Activated T-helper 17 cell treated with anti-CD3 and anti-CD28 coated beads, Interleukin-2, amount 50 U/mL, for 72 hours (primary cell): ENCODE measurements around the gene KCNMB4. TPM values are rescaled to one million over a fixed set of nuclear protein-coding genes. Genes with fewer than 3 reads are reported as not detected.

Experiments
- ATAC-seq: fragments of 150-1000 bp; cut with Tn5 transposase; replicated peaks from 2 replicates; pipeline ENCODE4 v1.10.0; 2021; ENCODE audit warnings: mild to moderate bottlenecking, moderate library complexity
- H3K27ac Mint-ChIP-seq: one replicate; pipeline ENCODE4 v1.8.0; 2022; ENCODE audit warnings: mixed read lengths
- H3K27me3 Mint-ChIP-seq: one replicate; pipeline ENCODE4 v1.8.0; 2022; ENCODE audit warnings: mixed read lengths
- H3K36me3 Mint-ChIP-seq: one replicate; pipeline ENCODE4 v1.8.0; 2022; ENCODE audit warnings: low read depth, mild to moderate bottlenecking, mixed read lengths
- H3K4me1 Mint-ChIP-seq: one replicate; pipeline ENCODE4 v1.8.0; 2022; ENCODE audit warnings: mixed read lengths
- H3K4me3 Mint-ChIP-seq: one replicate; pipeline ENCODE4 v1.8.0; 2022; ENCODE audit warnings: mild to moderate bottlenecking, mixed read lengths
- H3K9me3 Mint-ChIP-seq: one replicate; pipeline ENCODE4 v1.8.0; 2022; ENCODE audit warnings: mixed read lengths
- total RNA-seq, 2 donors: library from RNA; stranded (reverse); gene quantifications; one replicate each; pipeline ENCODE4 v1.2.3, GENCODE V29; 2022

Gene KCNMB4
- total RNA-seq, 2 donors from 2014 or later = 1.2 to 1.3 TPM

DNA sequence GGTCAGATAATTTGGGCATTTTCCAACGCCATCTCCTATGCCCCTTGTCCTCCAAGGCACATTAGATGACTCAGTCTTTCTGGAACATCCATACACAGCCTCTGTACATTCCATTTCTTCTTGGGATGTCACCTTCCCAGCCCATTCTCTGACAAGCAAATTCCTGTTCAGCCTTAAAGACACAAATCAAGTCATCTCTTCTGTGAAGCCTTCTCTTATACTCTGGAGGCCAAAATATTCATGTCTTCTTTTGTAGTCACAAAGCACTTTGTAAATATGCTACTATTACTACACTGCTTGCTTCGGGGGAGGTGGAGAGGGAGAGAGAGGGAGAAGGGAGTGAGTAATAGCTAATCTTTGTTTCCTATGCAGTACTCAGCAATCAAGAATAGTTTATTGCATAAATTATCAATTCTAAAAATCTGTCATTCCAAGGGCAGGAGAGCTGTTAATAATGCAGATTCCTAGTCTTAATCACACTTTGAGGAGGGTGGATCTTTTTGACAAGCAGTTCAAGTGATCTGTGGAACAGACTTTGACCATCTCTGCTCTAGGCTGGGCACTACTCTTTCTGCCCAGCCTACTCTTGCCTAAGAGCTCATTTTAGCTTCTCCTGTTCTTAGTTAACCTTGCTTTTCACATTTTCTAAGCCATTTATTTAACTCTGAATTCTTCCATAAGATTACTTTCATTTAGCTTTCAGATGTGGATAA is 27.9 kb downstream of the KCNMB4 start:
- no peaks in the 10 kb centered on the region for H3K36me3 Mint-ChIP-seq
- no peak overlapping the region for H3K27ac Mint-ChIP-seq
- H3K9me3 Mint-ChIP-seq = no peaks in the 10 kb centered on the region
- ATAC-seq = no peak
- H3K4me3 Mint-ChIP-seq = no peak overlapping the region
- no peaks in the 10 kb centered on the region for H3K4me1 Mint-ChIP-seq
- no peaks in the 10 kb centered on the region for H3K27me3 Mint-ChIP-seq

- Mint-ChIP-seq H3K27me3 (no peaks in the 10 kb centered on the region), H3K4me3 (no peak overlapping the region), H3K4me1 (no peaks in the 10 kb centered on the region), H3K9me3 (no peaks in the 10 kb centered on the region), H3K27ac (no peak overlapping the region), H3K36me3 (peaks cover 13% of the 10 kb centered on the region)
- no peak for ATAC-seq
Measured at GRCh38 chr12:70398002-70398401, 31.9 kb downstream of the KCNMB4 start.

DNA sequence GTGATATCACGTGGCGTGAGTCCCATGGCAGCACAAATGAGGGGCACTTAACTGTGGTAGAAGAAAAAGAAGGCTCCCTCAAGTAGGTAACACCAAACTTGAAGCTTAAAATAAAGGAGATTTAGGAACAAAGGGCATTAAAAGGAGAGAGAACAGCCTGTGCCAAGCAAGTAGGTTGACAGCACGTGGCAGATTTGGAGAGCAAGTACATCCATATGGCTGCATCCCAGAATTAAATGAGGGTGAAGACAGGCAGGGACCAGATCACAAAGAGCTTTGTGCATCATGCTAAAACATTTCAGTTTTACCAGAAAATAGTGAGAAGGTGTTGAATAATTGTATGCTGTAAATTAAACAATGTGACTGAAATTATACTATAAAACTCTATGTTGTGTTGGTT is 32.8 kb downstream of the KCNMB4 start:
- Mint-ChIP-seq H3K9me3 (no peaks in the 10 kb centered on the region), H3K4me3 (no peak overlapping the region), H3K27me3 (no peaks in the 10 kb centered on the region), H3K4me1 (no peaks in the 10 kb centered on the region), H3K27ac (no peak overlapping the region), H3K36me3 (peaks cover 13% of the 10 kb centered on the region)
- ATAC-seq = no peak

GRCh38 chr12:70399311-70399710 is 33.2 kb downstream of the KCNMB4 start:
- Mint-ChIP-seq H3K27ac (no peak overlapping the region), H3K36me3 (peaks cover 13% of the 10 kb centered on the region), H3K27me3 (no peaks in the 10 kb centered on the region), H3K4me1 (no peaks in the 10 kb centered on the region), H3K9me3 (no peaks in the 10 kb centered on the region), H3K4me3 (no peak overlapping the region)
- ATAC-seq = no peak

GRCh38 chr12:70400124-70400523 is 34.0 kb downstream of the KCNMB4 start:
- H3K36me3 Mint-ChIP-seq = peaks cover 13% of the 10 kb centered on the region
- H3K4me1 Mint-ChIP-seq = no peaks in the 10 kb centered on the region
- no peak overlapping the region for H3K4me3 Mint-ChIP-seq
- ATAC-seq = no peak
- H3K27ac Mint-ChIP-seq = no peak overlapping the region
- no peaks in the 10 kb centered on the region for H3K27me3 Mint-ChIP-seq
- no peaks in the 10 kb centered on the region for H3K9me3 Mint-ChIP-seq

- no peaks in the 10 kb centered on the region for H3K9me3 Mint-ChIP-seq
- peaks cover 13% of the 10 kb centered on the region for H3K36me3 Mint-ChIP-seq
- no peak overlapping the region for H3K4me3 Mint-ChIP-seq
- no peak overlapping the region for H3K27ac Mint-ChIP-seq
- H3K27me3 Mint-ChIP-seq = no peaks in the 10 kb centered on the region
- H3K4me1 Mint-ChIP-seq = no peaks in the 10 kb centered on the region
- no peak for ATAC-seq
Measured at GRCh38 chr12:70402597-70402996, 36.5 kb downstream of the KCNMB4 start.

DNA sequence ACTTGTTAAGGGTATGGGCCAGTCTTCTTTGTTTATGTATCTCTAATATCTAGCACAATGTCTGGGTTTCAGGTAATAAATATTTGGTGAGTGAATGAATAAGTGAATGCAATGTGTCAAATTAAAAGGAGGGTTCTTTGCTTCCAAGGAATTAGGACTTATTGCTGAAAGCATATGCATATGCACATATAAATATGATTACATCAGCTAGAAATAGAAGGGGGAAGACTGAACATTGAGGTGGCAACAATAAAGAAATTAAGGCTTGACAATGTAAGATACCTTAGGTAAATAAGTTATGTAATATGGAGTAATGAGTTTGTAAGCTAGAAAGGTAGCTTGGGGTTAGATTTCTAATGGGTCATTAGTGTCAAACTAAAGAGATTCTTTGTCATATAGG is 37.7 kb downstream of the KCNMB4 start:
- peaks cover 13% of the 10 kb centered on the region for H3K36me3 Mint-ChIP-seq
- no peak for ATAC-seq
- H3K4me3 Mint-ChIP-seq = no peak overlapping the region
- no peaks in the 10 kb centered on the region for H3K27me3 Mint-ChIP-seq
- H3K4me1 Mint-ChIP-seq = no peaks in the 10 kb centered on the region
- H3K9me3 Mint-ChIP-seq = no peaks in the 10 kb centered on the region
- no peak overlapping the region for H3K27ac Mint-ChIP-seq

- no peak overlapping the region for H3K4me3 Mint-ChIP-seq
- H3K27ac Mint-ChIP-seq = no peak overlapping the region
- H3K36me3 Mint-ChIP-seq = no peaks in the 10 kb centered on the region
- no peaks in the 10 kb centered on the region for H3K27me3 Mint-ChIP-seq
- no peaks in the 10 kb centered on the region for H3K4me1 Mint-ChIP-seq
- H3K9me3 Mint-ChIP-seq = no peaks in the 10 kb centered on the region
- ATAC-seq = no peak
Measured at GRCh38 chr12:70408004-70408790, 42.1 kb downstream of the KCNMB4 start.

DNA sequence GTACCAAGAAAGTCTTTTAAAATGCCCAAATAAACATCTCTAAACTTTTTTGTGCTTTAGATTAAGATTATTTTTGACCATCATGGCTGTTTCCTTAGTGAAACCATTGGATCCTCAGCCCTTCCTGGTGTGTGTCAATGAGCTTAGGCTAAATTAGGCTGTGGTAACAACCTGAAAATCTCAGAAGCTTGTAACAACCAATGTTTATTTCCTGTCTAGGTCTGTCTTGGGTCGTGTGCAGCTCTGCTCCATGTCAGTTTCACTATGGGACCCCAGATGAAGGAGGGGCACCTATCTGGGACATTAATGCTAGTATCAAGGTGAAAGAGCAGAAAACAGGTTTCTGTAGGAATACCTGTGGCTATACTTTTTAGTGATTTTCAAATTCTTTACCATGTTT is 49.9 kb downstream of the KCNMB4 start:
- no peak for ATAC-seq
- no peak overlapping the region for H3K4me3 Mint-ChIP-seq
- H3K4me1 Mint-ChIP-seq = no peaks in the 10 kb centered on the region
- no peaks in the 10 kb centered on the region for H3K27me3 Mint-ChIP-seq
- no peak overlapping the region for H3K27ac Mint-ChIP-seq
- no peaks in the 10 kb centered on the region for H3K36me3 Mint-ChIP-seq
- H3K9me3 Mint-ChIP-seq = no peaks in the 10 kb centered on the region

GRCh38 chr12:70417121-70417520 is 51.0 kb downstream of the KCNMB4 start:
- Mint-ChIP-seq H3K27ac (no peak overlapping the region), H3K27me3 (no peaks in the 10 kb centered on the region), H3K9me3 (no peaks in the 10 kb centered on the region), H3K4me1 (no peaks in the 10 kb centered on the region), H3K4me3 (no peak overlapping the region), H3K36me3 (no peaks in the 10 kb centered on the region)
- ATAC-seq = no peak

DNA sequence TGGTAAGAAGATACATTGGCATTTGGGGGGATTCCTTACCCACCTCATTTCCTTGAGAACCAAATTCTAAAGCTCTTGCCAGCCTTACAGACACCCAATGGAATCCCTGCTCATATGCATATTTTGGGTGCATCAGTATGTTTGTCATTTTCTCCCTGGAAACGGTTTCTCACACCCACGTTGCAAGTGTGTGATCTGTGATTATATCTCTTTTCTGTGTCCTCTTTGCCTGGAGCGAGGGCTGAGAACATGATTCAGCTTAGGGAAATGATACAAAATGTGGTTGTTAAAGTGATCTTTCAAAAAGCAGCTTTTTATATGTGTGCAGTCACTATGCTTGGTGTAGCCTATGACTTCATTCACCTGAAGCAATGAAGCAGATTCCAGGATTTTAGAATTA is 52.0 kb downstream of the KCNMB4 start:
- Mint-ChIP-seq H3K36me3 (no peaks in the 10 kb centered on the region), H3K4me1 (no peaks in the 10 kb centered on the region), H3K4me3 (no peak overlapping the region), H3K27me3 (no peaks in the 10 kb centered on the region), H3K27ac (no peak overlapping the region), H3K9me3 (no peaks in the 10 kb centered on the region)
- ATAC-seq = peak; percentile 40

DNA sequence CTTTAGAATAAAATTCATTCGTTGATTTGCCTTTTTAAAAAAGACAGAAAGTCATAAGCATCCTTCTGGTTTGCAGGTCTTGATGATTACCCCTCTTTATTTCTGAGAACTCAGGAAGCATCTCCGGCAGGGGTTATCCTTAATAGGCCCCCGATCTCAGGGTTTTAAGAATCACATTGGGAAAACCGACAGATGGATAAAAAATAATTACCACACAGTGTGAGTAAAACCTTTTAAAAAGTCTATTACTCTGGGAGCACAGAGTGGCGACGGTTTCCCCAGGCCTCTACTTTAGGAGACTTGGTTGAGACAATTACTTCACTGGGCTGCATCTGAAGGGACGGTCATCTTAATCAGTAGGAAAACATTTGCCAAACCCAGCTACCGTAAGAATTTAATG is 56.5 kb downstream of the KCNMB4 start:
- H3K4me1 Mint-ChIP-seq = no peaks in the 10 kb centered on the region
- ATAC-seq = no peak
- H3K36me3 Mint-ChIP-seq = no peaks in the 10 kb centered on the region
- H3K27me3 Mint-ChIP-seq = no peaks in the 10 kb centered on the region
- no peak overlapping the region for H3K27ac Mint-ChIP-seq
- no peaks in the 10 kb centered on the region for H3K9me3 Mint-ChIP-seq
- no peak overlapping the region for H3K4me3 Mint-ChIP-seq

DNA sequence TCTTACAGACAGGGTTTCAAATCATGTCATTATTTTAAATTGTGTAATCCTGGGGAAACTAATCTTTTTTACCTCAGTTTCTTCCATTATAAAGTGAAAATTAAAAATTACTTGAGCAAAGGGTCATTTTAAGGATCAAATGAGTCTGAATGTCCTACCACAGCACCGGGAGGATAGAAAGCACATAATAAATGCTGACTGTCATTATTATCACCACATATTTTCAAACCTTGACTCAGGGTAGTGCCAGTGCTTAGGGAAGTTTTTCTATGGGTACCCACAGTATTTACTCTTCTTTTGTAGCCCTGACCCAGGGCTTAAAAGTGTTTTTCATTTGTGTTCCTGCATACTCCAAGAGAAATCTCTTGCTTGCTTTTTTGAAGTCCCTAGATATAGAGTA is 60.5 kb downstream of the KCNMB4 start:
- H3K4me1 Mint-ChIP-seq = no peaks in the 10 kb centered on the region
- no peaks in the 10 kb centered on the region for H3K27me3 Mint-ChIP-seq
- no peaks in the 10 kb centered on the region for H3K36me3 Mint-ChIP-seq
- no peak for ATAC-seq
- no peak overlapping the region for H3K4me3 Mint-ChIP-seq
- no peaks in the 10 kb centered on the region for H3K9me3 Mint-ChIP-seq
- no peak overlapping the region for H3K27ac Mint-ChIP-seq

- Mint-ChIP-seq H3K9me3 (no peaks in the 10 kb centered on the region), H3K27me3 (no peaks in the 10 kb centered on the region), H3K4me3 (no peak overlapping the region), H3K36me3 (no peaks in the 10 kb centered on the region), H3K27ac (no peak overlapping the region), H3K4me1 (no peaks in the 10 kb centered on the region)
- no peak for ATAC-seq
Measured at GRCh38 chr12:70427611-70428010, 61.5 kb downstream of the KCNMB4 start.

DNA sequence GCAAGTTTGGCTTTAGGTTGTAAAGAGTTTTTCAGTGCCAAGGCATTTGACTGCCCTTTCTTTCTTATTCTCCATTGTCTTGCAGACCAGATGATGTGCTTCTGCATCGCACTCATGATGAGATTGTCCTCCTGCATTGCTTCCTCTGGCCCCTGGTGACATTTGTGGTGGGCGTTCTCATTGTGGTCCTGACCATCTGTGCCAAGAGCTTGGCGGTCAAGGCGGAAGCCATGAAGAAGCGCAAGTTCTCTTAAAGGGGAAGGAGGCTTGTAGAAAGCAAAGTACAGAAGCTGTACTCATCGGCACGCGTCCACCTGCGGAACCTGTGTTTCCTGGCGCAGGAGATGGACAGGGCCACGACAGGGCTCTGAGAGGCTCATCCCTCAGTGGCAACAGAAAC is 64.3 kb downstream of the KCNMB4 start:
- H3K36me3 Mint-ChIP-seq = no peaks in the 10 kb centered on the region
- ATAC-seq = no peak
- H3K27ac Mint-ChIP-seq = no peak overlapping the region
- H3K4me1 Mint-ChIP-seq = no peaks in the 10 kb centered on the region
- no peaks in the 10 kb centered on the region for H3K9me3 Mint-ChIP-seq
- H3K4me3 Mint-ChIP-seq = no peak overlapping the region
- no peaks in the 10 kb centered on the region for H3K27me3 Mint-ChIP-seq
